ENCODE data around the gene MEN1.

The MEN1 gene

DNA sequence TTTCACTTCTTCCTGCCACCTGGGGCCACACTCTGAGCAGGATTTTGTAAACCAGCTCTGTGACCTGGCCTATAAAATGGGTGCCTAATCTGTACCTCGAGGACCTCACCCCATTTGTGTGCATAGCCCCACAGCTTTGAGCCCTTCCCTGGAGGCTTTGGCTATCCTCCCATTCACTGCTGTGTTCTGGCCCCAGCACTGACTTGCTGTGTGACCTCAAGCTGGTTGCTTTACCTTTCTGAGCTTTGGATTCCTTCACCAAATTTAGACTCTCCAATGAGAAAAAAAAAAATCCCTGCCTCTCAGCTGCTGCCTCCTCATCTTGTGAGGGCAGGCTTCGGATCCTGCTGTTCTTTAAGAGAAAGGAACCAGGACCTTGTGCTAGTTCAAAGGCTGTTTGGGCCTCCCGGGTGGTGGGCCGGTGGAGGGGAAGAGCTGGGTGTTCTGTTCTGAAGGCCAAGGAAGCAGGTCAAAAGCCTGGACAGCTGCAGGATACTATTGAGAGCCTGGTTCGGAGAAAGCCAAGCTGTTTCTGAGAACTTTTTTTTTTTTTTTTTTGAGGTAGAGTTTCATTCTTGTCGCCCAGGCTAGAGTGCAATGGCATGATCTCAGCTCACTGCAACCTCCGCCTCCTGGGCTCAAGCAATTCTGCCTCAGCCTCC lies 49.5 kb downstream of the MEN1 start:
- no peak for DNase-seq

DNA sequence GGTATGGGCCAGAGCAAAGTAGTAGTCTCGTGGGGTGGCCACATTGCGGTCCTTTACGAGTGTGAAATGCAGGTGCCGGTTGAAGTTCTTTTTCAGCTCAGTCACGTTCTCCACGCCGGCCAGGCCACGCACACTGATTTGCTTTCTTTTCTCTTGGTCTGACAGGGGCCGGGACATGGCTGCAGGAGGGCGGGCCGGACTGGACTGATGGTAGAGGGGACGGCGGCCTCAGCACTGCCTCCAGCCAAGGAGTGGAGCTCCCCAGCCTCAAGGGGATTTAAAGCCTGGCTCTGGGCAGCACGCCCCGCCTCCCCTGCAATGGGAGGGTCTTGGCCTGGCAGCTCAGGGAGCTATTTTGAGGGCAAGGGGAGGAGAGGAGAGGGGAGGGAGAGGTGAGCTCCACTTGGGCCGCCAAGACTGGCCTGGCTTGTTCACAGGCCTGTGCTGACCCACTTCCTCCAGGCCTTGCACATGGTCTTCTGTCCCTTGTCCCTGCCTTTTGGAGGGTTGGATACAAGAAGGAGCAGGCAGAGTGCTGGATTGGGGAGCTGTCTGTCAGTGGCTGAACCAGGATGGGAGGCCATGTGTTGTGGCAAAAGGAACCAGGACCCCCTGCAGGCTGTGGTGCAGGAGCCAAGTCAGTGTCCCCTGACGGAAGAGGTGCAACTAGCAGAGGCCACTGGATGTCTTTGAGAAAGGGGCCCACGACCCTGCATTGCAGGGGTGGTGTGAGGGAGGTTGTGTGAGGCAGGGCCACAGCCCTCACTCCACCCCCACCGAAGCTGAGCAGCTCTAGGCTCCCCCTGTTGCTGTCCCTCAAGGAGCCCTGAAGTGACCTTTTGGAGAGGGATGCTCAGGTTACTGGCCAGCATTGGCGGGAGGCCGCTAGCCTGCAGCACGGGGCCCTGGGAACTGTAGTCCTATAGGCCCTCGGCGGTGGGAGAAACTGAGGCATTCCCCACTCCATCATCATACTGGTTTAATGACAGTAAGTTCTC lies 50.3 kb downstream of the MEN1 start, which contains the start of gene PYGM:
PYGM (minus strand) TSS at position 253 of the 998 bp plus-strand sequence; CDS start at position 177, 76 bp downstream.
- DNase-seq: no peak

DNA sequence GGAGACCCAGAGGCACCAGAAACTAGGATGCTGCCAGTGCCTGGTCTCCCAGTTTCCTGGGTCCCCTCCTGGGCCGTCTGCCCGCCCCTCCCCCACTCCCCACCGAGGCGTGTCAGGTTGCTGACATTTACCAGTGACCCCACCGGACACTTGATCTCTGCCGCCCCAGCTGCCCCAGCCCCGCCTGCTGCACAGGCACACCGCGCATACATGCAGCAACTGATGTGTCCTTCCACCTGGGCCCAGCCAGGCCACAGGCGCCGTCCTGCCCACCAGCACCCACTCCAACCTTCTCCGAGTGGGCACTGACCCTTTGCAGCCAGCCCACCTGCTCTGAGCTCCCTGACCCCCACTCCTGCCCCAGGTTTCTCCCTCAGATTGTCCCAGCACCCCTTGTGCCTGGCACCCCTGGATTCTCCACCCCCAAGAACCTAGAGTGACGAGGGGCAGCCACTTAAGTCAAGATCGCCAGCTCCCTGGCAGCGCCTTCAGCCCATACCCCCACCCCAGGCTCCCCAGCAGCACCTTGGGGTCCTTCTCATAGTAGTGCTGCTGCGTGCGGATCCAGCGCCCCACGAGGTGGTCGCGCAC lies 51.1 kb downstream of the MEN1 start:
- no peak for DNase-seq

DNA sequence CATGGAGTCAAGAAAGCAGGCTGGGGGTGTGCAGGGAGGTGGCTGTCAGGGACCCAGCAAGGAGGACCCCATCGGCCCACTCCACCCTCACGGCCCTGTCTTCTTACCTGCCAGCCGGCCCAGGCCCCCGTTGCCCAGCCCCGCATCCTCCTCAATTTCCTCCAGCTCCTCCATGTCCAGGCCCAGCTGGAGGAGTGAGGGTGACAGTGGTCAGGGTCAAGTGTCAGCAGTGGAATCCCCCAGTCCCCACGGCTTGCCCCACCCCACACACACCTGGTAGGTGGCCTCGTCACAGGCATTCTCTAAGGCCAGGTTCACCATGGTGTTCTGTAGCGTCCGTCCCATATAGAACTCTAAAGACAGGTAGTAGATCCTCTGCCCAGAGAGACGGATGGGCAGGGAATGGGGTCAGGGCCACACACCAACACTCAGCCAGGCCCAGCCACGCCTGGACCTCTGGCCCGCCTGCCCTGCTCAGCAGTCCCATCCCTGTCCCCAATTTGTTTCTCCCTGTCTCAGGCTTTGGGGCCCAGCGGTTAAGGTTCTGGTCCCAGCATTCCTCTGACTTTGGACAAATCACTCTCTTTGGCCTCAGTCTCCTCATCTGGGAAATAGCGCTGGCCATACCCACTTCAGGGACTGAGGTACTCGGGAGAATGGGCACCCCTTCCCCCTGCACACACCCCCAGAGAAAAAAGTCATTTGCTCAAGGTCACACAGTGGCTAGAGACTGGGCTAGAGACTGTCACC lies 51.8 kb downstream of the MEN1 start:
- no peak for DNase-seq

DNA sequence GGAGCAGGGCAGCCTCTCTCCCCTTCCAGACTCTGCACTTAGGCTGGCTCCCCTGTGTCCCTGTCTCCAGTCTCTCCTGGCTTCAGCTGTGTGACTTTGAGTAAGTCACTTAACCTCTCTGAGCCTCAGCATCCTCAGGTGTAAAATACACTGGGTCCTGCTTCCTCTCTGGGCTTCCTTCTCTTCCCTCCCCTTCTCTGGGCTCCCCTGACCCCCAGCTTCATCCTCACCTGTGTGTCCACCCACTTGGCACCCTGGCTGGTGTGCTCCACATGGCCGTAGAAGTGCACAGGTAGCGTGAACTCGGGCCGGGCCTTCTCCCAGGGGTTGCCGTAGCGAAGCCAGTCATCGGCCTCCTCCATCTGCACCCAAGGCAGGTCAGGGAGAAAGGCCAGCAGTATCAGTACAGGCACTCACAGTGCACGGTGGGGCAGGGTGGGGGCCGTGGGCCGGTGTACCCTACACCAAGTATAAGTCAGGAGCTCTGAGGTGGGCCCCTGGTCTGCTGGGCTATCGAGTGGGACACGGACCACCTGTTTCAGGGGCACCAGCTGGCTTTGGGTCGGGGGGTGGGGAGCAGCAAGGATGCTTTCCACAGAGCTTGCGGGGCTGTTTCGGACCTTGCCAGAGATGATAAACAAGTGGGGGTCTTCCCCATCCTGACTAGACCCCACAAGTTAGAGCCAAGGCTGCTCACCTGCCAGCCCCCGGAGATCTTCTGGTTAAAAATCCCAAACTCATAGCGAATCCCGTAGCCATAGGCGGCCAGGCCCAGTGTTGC lies 52.6 kb downstream of the MEN1 start:
- DNase-seq: no peak

DNA sequence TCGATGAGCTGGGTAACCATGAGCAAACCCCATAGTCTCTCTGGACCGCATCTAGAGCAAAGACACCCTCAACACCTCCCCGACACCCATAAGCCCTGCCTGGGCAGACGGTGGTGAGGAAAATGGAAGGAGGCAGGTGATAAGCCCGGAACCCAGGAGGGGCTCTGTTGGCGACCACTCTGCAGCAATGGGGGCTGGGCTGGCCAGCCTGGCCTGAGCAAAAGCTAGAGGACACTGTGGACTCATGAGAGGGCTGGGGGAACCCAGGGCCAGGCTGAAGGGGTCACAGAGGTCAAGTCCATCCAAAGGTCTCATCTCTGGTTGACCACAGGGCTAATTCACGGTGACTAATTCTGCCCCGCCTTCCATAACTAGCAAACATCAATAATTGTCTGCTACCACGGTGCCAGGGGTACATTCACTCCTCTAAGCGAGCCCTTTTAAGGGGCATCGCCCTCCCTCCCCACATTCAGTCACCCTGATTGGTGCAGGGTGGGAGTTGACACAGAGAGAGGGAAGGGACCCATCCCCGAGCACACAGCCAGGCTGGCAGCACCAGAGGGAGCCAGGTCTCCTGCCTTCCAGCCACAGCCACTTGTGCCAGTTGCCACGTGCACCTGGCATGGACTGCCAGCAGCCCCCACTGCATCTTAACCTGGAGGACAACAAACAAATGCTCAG lies 54.5 kb downstream of the MEN1 start:
- DNase-seq: no peak

DNA sequence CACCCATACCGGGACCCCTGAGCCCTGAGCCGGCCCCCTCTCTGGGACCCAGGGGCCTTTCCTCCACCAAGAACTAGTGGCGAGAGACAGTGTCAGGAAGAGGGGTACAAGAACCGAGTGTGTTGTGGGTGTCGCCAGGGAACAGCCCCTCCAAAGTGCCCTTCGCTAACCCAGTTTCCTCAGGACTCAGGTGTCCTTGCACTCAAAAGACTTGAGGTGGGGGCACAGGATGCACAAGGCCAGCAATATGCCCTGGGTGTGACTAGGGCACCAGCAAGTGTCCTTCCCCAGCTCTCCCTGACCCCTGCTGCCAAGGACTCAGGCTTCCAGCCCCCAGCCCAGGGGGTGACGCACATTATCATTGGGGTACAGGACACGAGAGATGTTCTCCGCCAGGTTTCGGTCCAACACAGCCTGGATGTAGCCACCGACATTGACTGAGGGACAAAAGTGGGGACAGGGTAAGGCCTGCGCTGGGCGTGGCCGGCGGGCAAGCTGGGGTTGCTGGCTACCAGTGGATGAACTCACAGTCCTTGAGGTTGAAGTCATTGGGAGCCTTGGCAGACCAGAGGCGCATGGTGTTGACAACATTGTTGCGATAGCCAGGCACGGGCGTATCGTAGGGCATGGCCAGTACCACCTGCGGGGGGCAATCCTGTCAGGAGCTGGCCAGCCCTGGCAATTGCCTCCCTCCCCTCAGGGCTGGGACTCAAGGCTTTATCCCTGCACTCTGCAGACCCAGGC lies 55.3 kb downstream of the MEN1 start:
- DNase-seq: no peak

DNA sequence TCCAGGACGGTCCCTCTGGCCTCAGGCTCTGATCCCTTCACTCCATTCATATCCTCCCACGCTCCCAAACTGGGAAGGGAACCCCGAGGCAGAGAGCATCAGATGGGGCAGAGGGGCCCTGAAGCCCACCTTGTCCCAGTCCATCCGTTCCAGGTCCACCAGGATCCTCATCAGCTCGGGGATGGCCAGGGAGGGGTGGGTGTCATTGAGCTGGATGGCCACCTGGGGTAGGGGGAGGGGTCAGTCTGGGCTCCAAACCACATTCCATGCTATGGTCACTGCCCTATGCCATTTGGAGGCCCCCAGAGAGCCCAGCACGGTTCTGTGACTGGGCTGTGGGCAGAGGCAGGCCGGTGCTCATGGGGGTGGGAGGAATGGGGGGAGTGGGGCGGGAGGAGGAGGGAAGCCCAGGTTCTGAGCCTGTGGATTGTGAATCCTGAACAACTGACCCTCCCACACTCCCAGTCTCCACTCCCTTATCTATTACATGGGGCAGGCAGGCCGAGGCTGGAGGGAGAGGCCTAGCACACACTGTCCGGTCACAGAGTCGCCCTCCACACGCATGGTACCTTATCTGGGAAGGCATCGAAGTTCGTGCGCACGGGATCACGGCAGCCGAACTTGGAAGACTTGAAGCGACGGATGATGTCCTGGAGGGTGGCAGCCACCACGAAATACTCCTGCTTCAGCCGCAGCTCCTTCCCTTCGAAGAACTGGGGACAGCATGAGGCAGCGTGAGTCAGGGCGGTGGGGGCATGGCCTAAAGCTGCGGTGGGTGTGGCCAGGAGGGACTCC lies 56.0 kb downstream of the MEN1 start:
- DNase-seq: no peak
